Gastrocnemius medialis (tissue), 4 donors: ENCODE results near the gene RETSAT.

Source experiments
- POLR2A ChIP-seq, 2 donors: fragments of 450-650 bp; IDR thresholded peaks; one replicate each; pipeline ENCODE4 v1.6.1; 2017; ENCODE audit warnings: antibody characterized with exemption in 2 of 2, mild to moderate bottlenecking in 2 of 2, moderate library complexity in 2 of 2
- TF ChIP-seq, protein P1 (sequence below), 5 experiments: fragments of 450-650 bp in 3 of 5; fragments of 200-600 bp in 2 of 5; sonication (generic) in 2 of 5; IDR thresholded peaks in 4 of 5; conservative IDR thresholded peaks in 1 of 5; 1 replicate in 4 of 5; 2 replicates in 1 of 5; pipeline ENCODE4 v1.5.1; 2016 to 2019; ENCODE audit warnings: antibody characterized with exemption in 5 of 5, mild to moderate bottlenecking in 3 of 5, moderate library complexity in 3 of 5

- TF ChIP-seq POLR2A (IDR thresholded peaks at IDR 0.05), result no peak
- TF ChIP-seq, protein P1, sequence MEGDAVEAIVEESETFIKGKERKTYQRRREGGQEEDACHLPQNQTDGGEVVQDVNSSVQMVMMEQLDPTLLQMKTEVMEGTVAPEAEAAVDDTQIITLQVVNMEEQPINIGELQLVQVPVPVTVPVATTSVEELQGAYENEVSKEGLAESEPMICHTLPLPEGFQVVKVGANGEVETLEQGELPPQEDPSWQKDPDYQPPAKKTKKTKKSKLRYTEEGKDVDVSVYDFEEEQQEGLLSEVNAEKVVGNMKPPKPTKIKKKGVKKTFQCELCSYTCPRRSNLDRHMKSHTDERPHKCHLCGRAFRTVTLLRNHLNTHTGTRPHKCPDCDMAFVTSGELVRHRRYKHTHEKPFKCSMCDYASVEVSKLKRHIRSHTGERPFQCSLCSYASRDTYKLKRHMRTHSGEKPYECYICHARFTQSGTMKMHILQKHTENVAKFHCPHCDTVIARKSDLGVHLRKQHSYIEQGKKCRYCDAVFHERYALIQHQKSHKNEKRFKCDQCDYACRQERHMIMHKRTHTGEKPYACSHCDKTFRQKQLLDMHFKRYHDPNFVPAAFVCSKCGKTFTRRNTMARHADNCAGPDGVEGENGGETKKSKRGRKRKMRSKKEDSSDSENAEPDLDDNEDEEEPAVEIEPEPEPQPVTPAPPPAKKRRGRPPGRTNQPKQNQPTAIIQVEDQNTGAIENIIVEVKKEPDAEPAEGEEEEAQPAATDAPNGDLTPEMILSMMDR (IDR thresholded peaks at IDR 0.05 in 4 of 5, conservative IDR thresholded peaks at IDR 0.05 in 1 of 5), result no peak
Observed at GRCh38 chr2:85367180-85367579, 12.9 kb upstream of the RETSAT start.
